Activated CD8-positive, alpha-beta T cell treated with anti-CD3 and anti-CD28 coated beads, Interleukin-2, amount 10 ng/mL, durations not matched to agents 7 days and 5 days (primary cell): ENCODE data around the gene PDE4D. TPM values are rescaled to one million over a fixed set of nuclear protein-coding genes. Genes with fewer than 3 reads are reported as not detected.

Source experiments
- ATAC-seq: fragments of 150-1000 bp; cut with Tn5 transposase; one replicate; pipeline ENCODE4 v1.10.0; 2021; ENCODE audit warnings: moderate library complexity
- CTCF ChIA-PET: fragments of 350-600 bp; sonication (Branson Sonifier 250); formaldehyde crosslinking; loops from one replicate; lab custom pipeline; 2021; ENCODE audit warnings: antibody characterized with exemption; lab: Charles Lee
- POLR2A ChIA-PET: fragments of 350-600 bp; sonication (Branson Sonifier 250); formaldehyde crosslinking; loops from one replicate; lab custom pipeline; 2021; ENCODE audit warnings: antibody characterized with exemption; lab: Charles Lee
- DNase-seq: peaks from one replicate; pipeline ENCODE4 v3.0.0-alpha.2; 2020
- H3K27ac Mint-ChIP-seq: one replicate; pipeline ENCODE4 v1.8.0; 2021; ENCODE audit warnings: mild to moderate bottlenecking, mixed read lengths
- H3K27me3 Mint-ChIP-seq: one replicate; pipeline ENCODE4 v1.8.0; 2021; ENCODE audit warnings: low read depth, mixed read lengths
- H3K36me3 Mint-ChIP-seq: one replicate; pipeline ENCODE4 v1.8.0; 2021; ENCODE audit warnings: low read depth, mixed read lengths
- H3K4me1 Mint-ChIP-seq: one replicate; pipeline ENCODE4 v1.8.0; 2021; ENCODE audit warnings: low read depth, mixed read lengths
- H3K4me3 Mint-ChIP-seq: one replicate; pipeline ENCODE4 v1.8.0; 2021; ENCODE audit warnings: mild to moderate bottlenecking, mixed read lengths
- H3K9me3 Mint-ChIP-seq: one replicate; pipeline ENCODE4 v1.8.0; 2022; ENCODE audit warnings: mixed read lengths; ENCODE audit not compliant: insufficient read depth
- total RNA-seq, 2 experiments: library from RNA; stranded (reverse); gene quantifications; one replicate each; pipeline ENCODE4 v1.2.3, GENCODE V29; 2021

PDE4D gene
- total RNA-seq, 2 experiments from 2014 or later: 65.4 to 70.7 TPM

DNA sequence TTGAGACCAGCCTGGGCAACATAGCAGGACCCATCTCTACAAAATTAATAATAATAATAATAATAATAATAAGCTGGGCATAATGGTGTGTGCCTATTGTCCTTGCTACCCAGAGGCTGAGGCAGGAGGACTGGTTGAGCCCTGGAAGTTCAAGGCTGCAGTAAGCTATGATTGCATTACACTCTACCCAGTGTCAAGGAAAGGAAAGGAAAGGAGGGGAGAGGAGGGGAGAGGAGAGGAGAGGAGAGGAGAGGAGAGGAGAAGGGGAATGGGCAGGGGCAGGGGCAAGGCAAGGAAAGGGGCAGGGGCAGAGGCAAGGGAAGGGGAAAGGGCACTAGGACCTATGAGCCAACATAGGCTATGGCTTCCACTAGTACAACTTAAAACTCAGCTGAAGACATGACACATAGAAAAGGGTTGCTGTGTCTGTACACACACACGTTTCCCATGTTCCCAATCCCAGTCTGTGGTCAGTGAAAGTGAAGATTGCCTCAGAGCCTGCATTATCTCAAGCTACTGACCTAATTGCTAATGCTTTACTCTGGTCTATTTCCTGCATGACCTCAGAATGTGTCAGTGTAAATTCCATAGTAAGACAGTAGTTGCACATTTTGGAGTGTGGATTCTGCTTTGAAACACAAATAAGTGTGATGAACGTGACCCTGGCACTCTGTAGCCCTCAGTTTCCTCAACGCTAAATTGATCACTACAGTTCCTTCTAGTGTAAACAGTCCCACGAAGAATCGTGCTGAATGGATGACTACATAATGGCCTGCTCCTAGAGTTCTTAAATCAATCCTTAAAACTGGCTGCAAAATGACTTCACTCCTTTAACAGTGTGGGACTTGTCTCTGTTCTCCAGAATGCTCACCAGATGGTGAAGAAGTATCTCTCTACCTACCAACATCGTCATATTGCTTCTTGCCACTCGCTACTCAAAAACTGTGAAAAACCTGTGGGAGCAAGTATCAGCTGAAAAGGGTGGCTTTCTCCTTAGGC lies 813.6 kb downstream of the PDE4D start:
- CTCF ChIA-PET: interaction anchor here (0.9 to 1.5 kb wide), 6 partner anchors 9 to 94 kb away, joined by 3 to 7 read pairs (median 3); no protein-coding TSS in a partner anchor
- ATAC-seq: no peak
- POLR2A ChIA-PET: interaction anchor here (0.9 kb wide), 1 partner anchor 10 kb away, joined by 3 read pairs; no protein-coding TSS in a partner anchor
- no peak for DNase-seq
- no peaks in the 10 kb centered on the region for H3K9me3 Mint-ChIP-seq
- H3K4me3 Mint-ChIP-seq: no peak overlapping the region
- H3K27ac Mint-ChIP-seq: no peak overlapping the region
- H3K4me1 Mint-ChIP-seq: no peaks in the 10 kb centered on the region
- H3K27me3 Mint-ChIP-seq: peaks cover 9% of the 10 kb centered on the region
- H3K36me3 Mint-ChIP-seq: no peaks in the 10 kb centered on the region

DNA sequence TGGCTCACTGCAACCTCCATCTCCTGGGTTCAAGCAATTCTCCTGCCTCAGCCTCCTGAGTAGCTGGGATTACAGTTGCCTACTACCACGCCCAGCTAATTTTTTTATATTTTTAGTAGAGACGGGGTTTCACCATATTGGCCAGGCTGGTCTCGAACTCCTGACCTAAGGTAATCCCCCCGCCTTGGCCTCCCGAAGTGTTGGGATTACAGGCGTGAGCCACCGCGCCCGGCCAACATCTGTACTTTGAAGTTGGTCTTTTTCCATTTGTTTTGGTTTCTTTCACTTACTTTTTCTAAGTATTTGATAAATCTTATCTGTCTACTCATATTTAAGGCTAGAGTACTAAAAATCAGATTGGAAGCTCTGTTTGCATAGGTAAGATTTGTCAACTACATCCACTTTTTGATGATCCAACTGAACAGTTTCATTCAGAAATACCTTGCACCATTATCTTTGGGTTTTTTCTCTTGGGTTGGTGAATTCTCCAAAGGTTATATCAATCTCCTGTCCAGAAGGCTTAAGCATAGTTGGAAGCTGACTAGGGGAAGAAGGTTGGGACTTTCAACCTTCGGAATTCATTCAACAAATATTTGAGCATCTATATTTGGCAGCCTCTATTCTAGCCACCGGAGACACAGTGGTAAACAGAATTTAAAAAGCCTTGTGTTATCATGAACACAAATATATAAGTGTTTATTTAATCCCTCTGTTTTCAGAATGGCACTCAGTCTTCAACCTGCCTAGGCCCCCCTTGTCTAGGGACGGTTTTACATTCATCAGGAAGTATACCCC lies 821.6 kb downstream of the PDE4D start:
- peaks cover 4% of the 10 kb centered on the region for H3K27me3 Mint-ChIP-seq
- no peaks in the 10 kb centered on the region for H3K36me3 Mint-ChIP-seq
- no peaks in the 10 kb centered on the region for H3K4me1 Mint-ChIP-seq
- H3K9me3 Mint-ChIP-seq: no peaks in the 10 kb centered on the region
- CTCF ChIA-PET: interaction anchor here (0.6 kb wide), 1 partner anchor 19 kb away, joined by 5 read pairs; no protein-coding TSS in a partner anchor
- no peak for ATAC-seq
- no peak overlapping the region for H3K27ac Mint-ChIP-seq
- H3K4me3 Mint-ChIP-seq: no peak overlapping the region
- POLR2A ChIA-PET: no interaction called here
- no peak for DNase-seq

DNA sequence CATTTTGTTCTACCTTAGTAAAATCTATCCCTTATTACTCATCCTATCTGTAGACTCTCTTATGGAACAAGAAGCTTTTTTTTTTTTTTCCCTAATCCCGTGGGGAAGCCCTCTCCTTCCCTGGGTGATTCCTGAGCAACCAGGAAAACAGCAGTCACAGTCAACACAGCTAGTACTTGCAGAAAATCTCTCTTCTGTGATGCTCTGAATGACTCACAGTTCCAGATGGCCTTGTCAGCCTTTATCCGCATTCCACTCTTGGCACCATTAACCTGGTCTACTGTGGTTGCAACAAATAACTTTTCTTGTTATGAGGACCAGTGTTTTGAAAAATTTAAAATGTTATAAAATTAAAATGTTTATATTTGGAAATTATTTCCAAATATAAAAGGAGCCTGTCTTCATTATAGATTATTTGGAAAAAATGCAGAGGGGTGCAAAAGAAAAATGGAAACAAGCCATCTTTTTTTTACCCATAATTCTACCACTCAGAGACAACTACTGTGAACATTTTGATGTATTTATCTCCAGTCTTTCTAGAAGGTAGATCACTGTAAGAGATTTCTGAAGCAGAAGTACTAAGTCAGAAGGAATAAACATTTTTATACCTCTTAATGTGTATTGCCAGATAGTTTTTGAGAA lies 824.0 kb downstream of the PDE4D start:
- CTCF ChIA-PET: no interaction called here
- Mint-ChIP-seq H3K27ac (no peak overlapping the region), H3K4me3 (no peak overlapping the region), H3K27me3 (peaks cover 2% of the 10 kb centered on the region), H3K4me1 (no peaks in the 10 kb centered on the region), H3K9me3 (no peaks in the 10 kb centered on the region), H3K36me3 (no peaks in the 10 kb centered on the region)
- no peak for ATAC-seq
- DNase-seq: no peak
- POLR2A ChIA-PET: no interaction called here

DNA sequence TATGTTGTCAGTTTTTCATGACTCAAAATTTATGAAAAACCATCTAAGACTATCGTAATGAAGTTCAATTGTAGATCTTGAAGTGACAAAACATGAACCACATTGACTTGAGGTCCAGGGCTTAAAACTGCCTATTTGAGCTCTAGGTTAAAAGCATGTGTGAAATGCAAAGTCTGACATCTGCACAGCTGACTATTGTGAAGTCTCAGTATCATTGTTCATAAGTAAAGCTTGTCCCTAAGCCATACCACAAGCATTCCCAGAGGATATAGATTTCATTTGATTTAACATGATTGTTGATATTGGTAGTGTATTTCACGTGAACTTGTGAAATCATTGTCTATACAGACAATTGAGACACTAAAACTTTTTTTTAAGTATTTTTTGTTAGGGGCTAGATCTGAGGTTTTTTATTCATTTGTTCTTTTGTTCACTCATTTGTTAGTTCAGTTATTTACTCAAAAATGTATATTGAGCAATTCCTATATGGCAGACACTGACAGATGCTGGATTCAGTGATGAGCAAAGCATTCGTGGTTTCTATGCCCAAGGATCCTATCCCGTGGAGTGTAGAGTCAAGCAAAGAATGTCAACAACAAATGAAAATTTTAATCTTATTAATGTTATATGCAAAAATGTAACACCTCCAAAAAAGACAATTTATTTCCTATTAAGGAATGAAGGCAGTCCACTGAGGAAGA lies 825.4 kb downstream of the PDE4D start:
- ATAC-seq: no peak
- Mint-ChIP-seq H3K9me3 (no peaks in the 10 kb centered on the region), H3K36me3 (no peaks in the 10 kb centered on the region), H3K4me1 (no peaks in the 10 kb centered on the region), H3K27me3 (peaks cover 2% of the 10 kb centered on the region), H3K27ac (no peak overlapping the region), H3K4me3 (no peak overlapping the region)
- no peak for DNase-seq
- ChIA-PET POLR2A (no interaction called here), CTCF (interaction anchor here (1.0 kb wide), 1 partner anchor 106 kb away, joined by 3 read pairs; no protein-coding TSS in a partner anchor)

DNA sequence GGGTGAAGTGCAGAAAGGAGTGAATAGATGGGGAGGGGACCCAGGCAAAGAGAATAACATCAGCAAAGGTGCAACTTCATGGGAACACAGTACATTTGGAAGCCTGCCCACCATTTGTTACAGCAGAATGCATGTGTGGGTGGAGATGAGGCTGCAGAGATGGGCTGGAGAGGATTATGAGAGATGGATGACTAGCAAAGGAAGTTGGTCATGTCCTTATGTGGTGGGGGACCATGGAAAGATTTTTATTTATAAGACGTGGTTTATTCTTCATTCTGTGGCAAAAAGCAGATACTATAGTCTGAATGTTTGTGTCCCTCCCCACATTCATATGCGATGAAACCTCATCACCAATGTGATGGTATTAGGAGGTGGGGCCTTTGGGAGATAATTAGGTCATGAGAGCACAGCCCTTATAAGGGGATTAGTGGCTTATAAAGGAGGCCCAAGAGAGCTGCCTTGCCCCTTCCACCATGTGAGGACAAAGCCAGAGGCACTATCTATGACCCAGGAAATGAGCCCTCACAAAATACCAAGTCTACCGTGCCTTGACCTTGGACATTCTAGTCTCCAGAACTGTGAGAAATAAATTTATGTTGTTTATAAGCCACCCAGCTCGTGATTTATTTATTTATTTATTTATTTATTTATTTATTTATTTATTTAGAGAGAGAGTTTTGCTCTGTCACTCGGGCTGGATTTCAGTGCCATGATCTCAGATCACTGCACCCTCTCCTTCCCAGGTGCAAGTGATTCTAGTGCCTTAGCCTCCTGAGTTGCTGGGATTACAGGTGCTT lies 827.0 kb downstream of the PDE4D start:
- Mint-ChIP-seq H3K4me3 (no peak overlapping the region), H3K36me3 (no peaks in the 10 kb centered on the region), H3K4me1 (no peaks in the 10 kb centered on the region), H3K27ac (no peak overlapping the region), H3K27me3 (no peaks in the 10 kb centered on the region), H3K9me3 (no peaks in the 10 kb centered on the region)
- ATAC-seq: no peak
- no peak for DNase-seq
- POLR2A ChIA-PET: no interaction called here
- CTCF ChIA-PET: interaction anchor here (1.0 kb wide), 1 partner anchor 58 kb away, joined by 3 read pairs; no protein-coding TSS in a partner anchor

DNA sequence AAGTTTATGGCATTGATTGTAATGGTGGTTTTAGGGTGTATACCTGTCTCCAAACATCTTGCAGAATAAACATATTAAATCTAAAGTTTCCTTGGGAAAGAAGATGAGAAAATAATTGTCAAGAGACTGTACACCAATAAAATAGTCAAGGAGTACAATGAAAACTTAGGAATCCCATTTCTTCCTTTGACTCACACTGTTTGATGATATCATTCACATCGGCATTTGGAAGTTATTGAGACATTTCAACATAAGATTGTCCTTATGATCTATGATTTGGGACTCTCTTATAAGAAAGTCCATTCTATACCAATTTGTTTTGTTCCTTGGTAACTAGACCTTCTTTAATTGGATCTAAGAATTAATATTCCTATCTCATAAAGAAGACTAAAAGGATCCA lies 828.0 kb downstream of the PDE4D start:
- H3K4me3 Mint-ChIP-seq: no peak overlapping the region
- POLR2A ChIA-PET: no interaction called here
- no peak overlapping the region for H3K27ac Mint-ChIP-seq
- H3K36me3 Mint-ChIP-seq: no peaks in the 10 kb centered on the region
- ATAC-seq (no peak), DNase-seq (no peak)
- CTCF ChIA-PET: no interaction called here
- no peaks in the 10 kb centered on the region for H3K27me3 Mint-ChIP-seq
- no peaks in the 10 kb centered on the region for H3K4me1 Mint-ChIP-seq
- H3K9me3 Mint-ChIP-seq: no peaks in the 10 kb centered on the region

DNA sequence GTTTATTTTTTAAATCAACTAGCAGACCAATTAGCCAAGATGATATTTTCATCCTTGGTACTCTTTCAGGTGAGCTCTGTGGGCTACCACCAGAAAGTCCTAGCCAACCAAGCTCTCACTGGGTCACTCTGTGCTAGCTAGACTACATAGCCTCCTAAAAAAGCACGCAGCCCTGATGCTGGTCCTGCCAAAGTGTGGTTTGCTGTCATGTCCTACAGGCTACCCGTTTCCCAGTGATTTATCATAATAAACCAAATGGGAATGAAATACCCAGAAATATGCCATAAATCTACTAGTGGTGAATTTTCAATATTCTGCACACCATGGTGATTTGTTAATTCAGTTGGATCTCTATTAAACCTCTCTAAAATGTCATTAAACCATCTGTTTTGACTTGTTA lies 829.2 kb downstream of the PDE4D start:
- ATAC-seq (no peak), DNase-seq (no peak)
- POLR2A ChIA-PET: no interaction called here
- Mint-ChIP-seq H3K4me3 (no peak overlapping the region), H3K36me3 (no peaks in the 10 kb centered on the region), H3K27ac (no peak overlapping the region), H3K4me1 (no peaks in the 10 kb centered on the region), H3K27me3 (peaks cover under 1% of the 10 kb centered on the region), H3K9me3 (no peaks in the 10 kb centered on the region)
- CTCF ChIA-PET: interaction anchor here (1.1 kb wide), 1 partner anchor 8 kb away, joined by 4 read pairs; no protein-coding TSS in a partner anchor

DNA sequence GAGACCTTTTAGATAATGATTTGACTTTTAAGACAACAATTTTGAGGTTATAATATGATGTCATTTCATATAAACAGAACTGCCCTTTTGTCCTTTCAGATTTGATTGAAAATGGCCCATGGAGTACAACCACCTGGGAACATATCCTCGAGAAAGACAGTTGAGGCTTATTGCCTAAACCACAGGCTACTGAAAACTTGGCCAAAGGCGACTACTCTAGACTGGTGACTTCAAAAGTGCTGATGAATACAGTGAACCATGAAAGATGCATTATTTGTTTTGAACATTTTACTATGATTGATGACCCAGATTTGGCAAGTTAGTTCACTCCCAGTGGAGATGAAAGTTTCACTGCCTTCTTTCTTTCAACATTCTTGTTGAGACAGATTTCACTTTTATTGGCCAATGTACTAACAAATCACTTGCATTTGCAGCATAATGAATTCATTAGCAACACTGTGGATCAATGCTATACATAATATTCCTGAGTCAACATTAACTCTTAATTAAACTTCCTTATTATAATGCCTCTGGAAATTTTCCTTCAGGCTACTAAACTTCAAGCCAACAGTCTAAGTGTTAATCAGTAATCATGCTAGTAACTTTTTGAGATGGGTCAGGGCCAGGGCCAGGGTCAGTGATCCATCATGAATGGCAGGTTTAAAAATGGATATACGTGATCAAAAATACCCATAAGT lies 830.4 kb downstream of the PDE4D start:
- ATAC-seq (no peak), DNase-seq (no peak)
- Mint-ChIP-seq H3K4me1 (no peaks in the 10 kb centered on the region), H3K4me3 (no peak overlapping the region), H3K36me3 (no peaks in the 10 kb centered on the region), H3K27me3 (peaks cover 3% of the 10 kb centered on the region), H3K27ac (no peak overlapping the region), H3K9me3 (no peaks in the 10 kb centered on the region)
- ChIA-PET CTCF (interaction anchor here (1.1 kb wide), 1 partner anchor 15 kb away, joined by 3 read pairs; no protein-coding TSS in a partner anchor), POLR2A (no interaction called here)

DNA sequence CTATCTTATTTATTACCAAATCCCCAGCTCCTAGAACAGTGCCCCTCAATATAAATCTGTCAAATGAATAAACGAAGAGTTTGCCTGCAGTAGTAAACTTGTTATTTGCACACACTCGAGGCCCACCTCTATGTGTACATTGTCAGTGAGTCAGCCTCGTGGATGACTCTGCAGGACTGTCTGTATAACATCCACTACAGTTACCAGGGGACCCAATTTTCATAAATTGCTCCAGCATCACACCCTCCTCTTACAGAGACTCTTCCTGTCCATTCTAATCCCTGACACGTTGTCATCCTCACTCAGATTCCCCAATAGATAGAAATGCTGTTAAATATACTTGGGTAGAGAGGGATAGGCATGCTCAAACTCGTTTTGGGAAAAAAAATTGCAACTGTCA lies 832.1 kb downstream of the PDE4D start:
- peaks cover 5% of the 10 kb centered on the region for H3K27me3 Mint-ChIP-seq
- DNase-seq (no peak), ATAC-seq (no peak)
- ChIA-PET POLR2A (no interaction called here), CTCF (interaction anchor here (1.0 to 1.1 kb wide), 2 partner anchors 18 to 175 kb away, joined by 3 read pairs; no protein-coding TSS in a partner anchor)
- H3K9me3 Mint-ChIP-seq: no peaks in the 10 kb centered on the region
- H3K4me1 Mint-ChIP-seq: no peaks in the 10 kb centered on the region
- H3K36me3 Mint-ChIP-seq: no peaks in the 10 kb centered on the region
- no peak overlapping the region for H3K4me3 Mint-ChIP-seq
- no peak overlapping the region for H3K27ac Mint-ChIP-seq
